Liver (tissue), 9 donors: ENCODE data around the gene ST8SIA5. TPM values are rescaled to one million over a fixed set of nuclear protein-coding genes. Genes with fewer than 3 reads are reported as not detected.

Source experiments
- DNase-seq: peaks from one replicate; pipeline ENCODE4 v3.0.0-alpha.2; 2017; ENCODE audit warnings: low spot score
- H3K27ac ChIP-seq, 2 donors: one replicate each; pipeline ENCODE4 v1.7.0; 2013; ENCODE audit warnings: inconsistent platforms in 2 of 2, low read length in 2 of 2, control low read depth in 1 of 2, low read depth in 1 of 2, mild to moderate bottlenecking in 1 of 2
- H3K27me3 ChIP-seq, 4 donors: one replicate each; pipeline versions ENCODE4 v1.6.1 to v1.7.0; 2013; ENCODE audit warnings: low read length in 3 of 4, inconsistent platforms in 1 of 4, mild to moderate bottlenecking in 1 of 4, moderate library complexity in 1 of 4; ENCODE audit not compliant: control insufficient read depth in 4 of 4, insufficient read depth in 4 of 4
- H3K36me3 ChIP-seq, 4 donors: one replicate each; pipeline versions ENCODE4 v1.6.1 to v1.7.0; 2013; ENCODE audit warnings: low read length in 3 of 4, mild to moderate bottlenecking in 3 of 4, low read depth in 1 of 4, moderate library complexity in 1 of 4; ENCODE audit not compliant: control insufficient read depth in 4 of 4, insufficient read depth in 3 of 4
- H3K4me1 ChIP-seq, 4 donors: one replicate each; pipeline versions ENCODE4 v1.6.1 to v1.7.0; 2013; ENCODE audit warnings: low read length in 3 of 4, mild to moderate bottlenecking in 3 of 4, moderate library complexity in 1 of 4; ENCODE audit not compliant: control insufficient read depth in 4 of 4, insufficient read depth in 4 of 4
- H3K4me3 ChIP-seq, 3 donors: one replicate each; pipeline versions ENCODE4 v1.6.1 to v1.7.0; 2013; ENCODE audit warnings: low read length in 3 of 3, control low read depth in 1 of 3, low read depth in 1 of 3, mild to moderate bottlenecking in 1 of 3
- H3K9ac ChIP-seq, 2 donors: one replicate each; pipeline ENCODE4 v1.7.0; 2013; ENCODE audit warnings: low read length in 2 of 2, mild to moderate bottlenecking in 2 of 2, moderate library complexity in 2 of 2, control low read depth in 1 of 2, low read depth in 1 of 2
- H3K9me3 ChIP-seq, 4 donors: one replicate each; pipeline versions ENCODE4 v1.6.1 to v1.7.0; 2013; ENCODE audit warnings: low read length in 3 of 4; ENCODE audit not compliant: control insufficient read depth in 4 of 4
- CTCF ChIP-seq: fragments of 150-350 bp; IDR thresholded peaks from 2 replicates; pipeline ENCODE4 v1.5.1; 2017; ENCODE audit warnings: improper control_type of control experiment, low read depth, low read length; ENCODE audit not compliant: missing input control
- EGR1 ChIP-seq, 2 donors: IDR thresholded peaks; 2 replicates each; pipeline ENCODE4 v1.6.1; 2016 to 2018; ENCODE audit warnings: antibody characterized with exemption in 2 of 2, low read depth in 2 of 2
- FOXA1 ChIP-seq: IDR thresholded peaks from 2 replicates; pipeline ENCODE4 v1.6.1; 2016; ENCODE audit warnings: antibody characterized with exemption
- GABPA ChIP-seq, 2 donors: IDR thresholded peaks in 1 of 2; conservative IDR thresholded peaks in 1 of 2; 2 replicates each; pipeline ENCODE4 v1.6.1; 2016; ENCODE audit warnings: antibody characterized with exemption in 2 of 2, mild to moderate bottlenecking in 1 of 2, moderate library complexity in 1 of 2
- HNF4A ChIP-seq, 2 donors: conservative IDR thresholded peaks; 2 replicates each; pipeline ENCODE4 v1.6.1; 2016; ENCODE audit warnings: antibody characterized with exemption in 2 of 2, mild to moderate bottlenecking in 2 of 2
- HNF4G ChIP-seq: IDR thresholded peaks from 2 replicates; pipeline ENCODE4 v1.6.1; 2016; ENCODE audit warnings: antibody characterized with exemption
- JUND ChIP-seq, 2 donors: IDR thresholded peaks; 2 replicates each; pipeline ENCODE4 v1.6.1; 2016; ENCODE audit warnings: antibody characterized with exemption in 2 of 2
- RAD21 ChIP-seq, 2 donors: IDR thresholded peaks; 2 replicates each; pipeline ENCODE4 v1.6.1; 2016; ENCODE audit warnings: antibody characterized with exemption in 2 of 2, mild to moderate bottlenecking in 2 of 2
- RXRA ChIP-seq, 2 donors: IDR thresholded peaks; 2 replicates each; pipeline ENCODE4 v1.6.1; 2017 to 2018; ENCODE audit warnings: antibody characterized with exemption in 2 of 2, mild to moderate bottlenecking in 1 of 2
- SP1 ChIP-seq: IDR thresholded peaks from 2 replicates; pipeline ENCODE4 v1.6.1; 2018; ENCODE audit warnings: antibody characterized with exemption, mild to moderate bottlenecking
- TAF1 ChIP-seq: conservative IDR thresholded peaks from 2 replicates; pipeline ENCODE4 v1.6.1; 2016; ENCODE audit warnings: antibody characterized with exemption, mild to moderate bottlenecking
- YY1 ChIP-seq: IDR thresholded peaks from 2 replicates; pipeline ENCODE4 v1.6.1; 2016; ENCODE audit warnings: antibody characterized with exemption, mild to moderate bottlenecking
- WGBS: extraction: QIAGEN DNeasy Blood & Tissue Kit; methylation state at CpG from one replicate; pipeline ENCODE4 v1.1.7; 2013; 5-methylcytosine and 5-hydroxymethylcytosine counted together
- polyA plus RNA-seq, 2 donors: library from polyadenylated mRNA; stranded (reverse) in 1 of 2; unstranded in 1 of 2; fragments of 200-250 nt in 1 of 2; fragments of >200 nt in 1 of 2; fragmentation: Nextera tagmentation in 1 of 2; extraction: Ambion mirVana in 1 of 2; gene quantifications; one replicate each; pipeline versions ENCODE4 v1.2.1 to v1.2.3, GENCODE V29; 2013 to 2015
- total RNA-seq, 2 donors: library from RNA; depleted of rRNA; stranded (reverse); fragments of >200 nt; gene quantifications; one replicate each; pipeline ENCODE4 v1.2.3, GENCODE V29; 2014
- donor health status: healthy.
- donor health status: healthy.
- donor health status: healthy.
- donor health status: healthy.
- donor health status: healthy.

ST8SIA5 gene
- total and polyA plus RNA-seq, 4 donors: under 0.01 to 0.12 (median 0.05) TPM; not detected in 1

GRCh38 chr18:46704816-46705215 is 52.0 kb downstream of the ST8SIA5 start:
- no peak overlapping the region for H3K9ac ChIP-seq
- no peaks in the 10 kb centered on the region for H3K36me3 ChIP-seq
- DNase-seq: no peak
- no peaks in the 10 kb centered on the region for H3K27me3 ChIP-seq
- H3K9me3 ChIP-seq: no peaks in the 10 kb centered on the region
- 88% methylated on average over 4 of the region's 4 CpGs for WGBS
- no peak overlapping the region for H3K4me3 ChIP-seq
- TF ChIP-seq SP1 (no peak), HNF4A (conservative IDR thresholded peaks at IDR 0.05) (no peak)
- H3K4me1 ChIP-seq: no peaks in the 10 kb centered on the region
- H3K27ac ChIP-seq: no peak overlapping the region

GRCh38 chr18:46704189-46704588 is 52.7 kb downstream of the ST8SIA5 start:
- no peak overlapping the region for H3K9ac ChIP-seq
- no peak overlapping the region for H3K4me3 ChIP-seq
- 78% methylated on average over 7 of the region's 7 CpGs for WGBS
- no peaks in the 10 kb centered on the region for H3K4me1 ChIP-seq
- H3K27me3 ChIP-seq: no peaks in the 10 kb centered on the region
- DNase-seq: no peak
- TF ChIP-seq GABPA (IDR thresholded peaks at IDR 0.05 in 1 of 2, conservative IDR thresholded peaks at IDR 0.05 in 1 of 2): no peak
- TF ChIP-seq TAF1: no peak
- H3K27ac ChIP-seq: no peak overlapping the region
- H3K36me3 ChIP-seq: no peaks in the 10 kb centered on the region
- no peaks in the 10 kb centered on the region for H3K9me3 ChIP-seq

GRCh38 chr18:46702471-46702870 is 54.4 kb downstream of the ST8SIA5 start:
- H3K9ac ChIP-seq: no peak overlapping the region
- TF ChIP-seq HNF4A (conservative IDR thresholded peaks at IDR 0.05): no peak
- DNase-seq: no peak
- H3K4me3 ChIP-seq: no peak overlapping the region
- 96% methylated on average over 6 of the region's 6 CpGs for WGBS
- H3K36me3 ChIP-seq: no peaks in the 10 kb centered on the region
- no peak overlapping the region for H3K27ac ChIP-seq
- no peaks in the 10 kb centered on the region for H3K27me3 ChIP-seq
- H3K4me1 ChIP-seq: no peaks in the 10 kb centered on the region
- H3K9me3 ChIP-seq: no peaks in the 10 kb centered on the region

- no peaks in the 10 kb centered on the region for H3K9me3 ChIP-seq
- no peaks in the 10 kb centered on the region for H3K27me3 ChIP-seq
- no peak overlapping the region for H3K4me3 ChIP-seq
- no peak overlapping the region for H3K27ac ChIP-seq
- H3K9ac ChIP-seq: no peak overlapping the region
- no peaks in the 10 kb centered on the region for H3K4me1 ChIP-seq
- H3K36me3 ChIP-seq: no peaks in the 10 kb centered on the region
- no peak for TF ChIP-seq RAD21 (IDR thresholded peaks at IDR 0.05)
- TF ChIP-seq FOXA1: no peak
- no peak for TF ChIP-seq CTCF
- TF ChIP-seq YY1: no peak
- TF ChIP-seq GABPA (IDR thresholded peaks at IDR 0.05 in 1 of 2, conservative IDR thresholded peaks at IDR 0.05 in 1 of 2): no peak
- no peak for TF ChIP-seq EGR1 (IDR thresholded peaks at IDR 0.05; ENCODE audit: low read depth in 2 of 2)
- no peak for TF ChIP-seq JUND (IDR thresholded peaks at IDR 0.05)
- TF ChIP-seq HNF4G: no peak
- TF ChIP-seq RXRA (IDR thresholded peaks at IDR 0.05): no peak
- TF ChIP-seq HNF4A (conservative IDR thresholded peaks at IDR 0.05): no peak
- no peak for TF ChIP-seq SP1
- no peak for DNase-seq
- 79% methylated on average over 5 of the region's 5 CpGs for WGBS
Measured at GRCh38 chr18:46700066-46700824, 56.6 kb downstream of the ST8SIA5 start.
